ENCODE data around the gene AKR1D1.

DNA sequence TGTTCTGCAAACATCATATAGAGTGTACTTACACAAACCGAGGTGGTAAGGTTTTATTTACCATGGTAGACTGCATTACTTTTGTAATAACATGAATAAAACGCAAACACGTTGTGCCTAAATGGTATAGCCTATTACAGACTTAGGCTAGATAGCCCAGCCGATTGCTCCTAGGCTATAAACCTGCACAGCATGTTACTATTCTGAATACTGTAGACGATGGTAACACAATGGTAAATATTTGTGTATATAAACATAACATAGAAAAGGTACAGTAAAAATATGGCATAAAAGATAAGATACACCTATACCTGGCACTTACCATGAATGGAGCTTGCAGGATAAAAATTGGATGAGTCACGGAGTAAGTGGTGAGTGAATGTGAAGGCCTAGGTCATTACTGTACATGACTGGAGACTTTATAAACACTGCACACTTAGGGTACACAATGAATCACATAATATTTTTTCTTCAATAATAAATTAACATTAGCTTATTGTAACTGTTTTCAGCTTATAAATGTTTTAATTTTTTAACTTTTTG lies 16.3 kb downstream of the AKR1D1 start:
- no peak for TF ChIP-seq SP1 (IDR thresholded peaks at IDR 0.05)
- no peak for TF ChIP-seq LEF1 (IDR thresholded peaks at IDR 0.05; ENCODE audit: borderline replicate concordance)
- no peak for TF ChIP-seq CTBP1 (IDR thresholded peaks at IDR 0.05; ENCODE audit: borderline replicate concordance)
